HG03469 (cell line): Measurements from ENCODE around the gene KLHDC1.
"Not testable (repeated sequence)": the region's sequence is repeated elsewhere in the genome, so short reads cannot be mapped to it uniquely, and the experiment has no call there.

Experiments
- ATAC-seq: cut with Tn5 transposase; IDR thresholded peaks from one replicate; pipeline ENCODE4 v1.9.1; 2021; ENCODE audit warnings: mild to moderate bottlenecking, moderate library complexity, moderate number of reproducible peaks; ENCODE audit not compliant: unreplicated experiment

Gene KLHDC1

GRCh38 chr14:49692811-49693734 lies at the start of gene KLHDC1:
TSS of gene KLHDC1 (plus strand) at chr14:49693120. CDS start at chr14:49693195, 75 bp downstream.
- peak; percentile 43 for ATAC-seq

DNA sequence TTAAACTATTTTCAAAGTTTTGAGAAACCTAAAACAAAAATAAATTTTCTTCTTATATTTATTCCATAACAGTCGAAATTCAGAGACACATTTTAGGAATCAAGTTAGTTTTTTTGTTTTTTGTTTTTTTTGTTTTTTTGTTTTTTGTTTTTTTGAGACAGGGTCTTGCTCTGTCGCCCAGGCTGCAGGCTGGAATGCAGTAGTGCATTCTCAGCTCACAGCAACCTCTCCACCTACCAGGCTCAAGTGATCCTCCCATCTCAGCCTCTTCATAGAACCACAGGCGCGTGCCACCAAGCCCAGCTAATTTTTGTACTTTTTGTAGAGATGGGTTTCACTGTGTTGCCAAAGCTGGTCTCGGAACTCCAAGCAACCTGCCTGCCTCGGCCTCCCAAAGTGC lies 39.4 kb upstream of the KLHDC1 start:
- no peak for ATAC-seq

GRCh38 chr14:49654511-49654910 lies 38.4 kb upstream of the KLHDC1 start:
- no peak for ATAC-seq

- ATAC-seq, result not testable (repeated sequence)
These were observed 35.4 kb upstream of the KLHDC1 start for GRCh38 chr14:49657500-49657899.

DNA sequence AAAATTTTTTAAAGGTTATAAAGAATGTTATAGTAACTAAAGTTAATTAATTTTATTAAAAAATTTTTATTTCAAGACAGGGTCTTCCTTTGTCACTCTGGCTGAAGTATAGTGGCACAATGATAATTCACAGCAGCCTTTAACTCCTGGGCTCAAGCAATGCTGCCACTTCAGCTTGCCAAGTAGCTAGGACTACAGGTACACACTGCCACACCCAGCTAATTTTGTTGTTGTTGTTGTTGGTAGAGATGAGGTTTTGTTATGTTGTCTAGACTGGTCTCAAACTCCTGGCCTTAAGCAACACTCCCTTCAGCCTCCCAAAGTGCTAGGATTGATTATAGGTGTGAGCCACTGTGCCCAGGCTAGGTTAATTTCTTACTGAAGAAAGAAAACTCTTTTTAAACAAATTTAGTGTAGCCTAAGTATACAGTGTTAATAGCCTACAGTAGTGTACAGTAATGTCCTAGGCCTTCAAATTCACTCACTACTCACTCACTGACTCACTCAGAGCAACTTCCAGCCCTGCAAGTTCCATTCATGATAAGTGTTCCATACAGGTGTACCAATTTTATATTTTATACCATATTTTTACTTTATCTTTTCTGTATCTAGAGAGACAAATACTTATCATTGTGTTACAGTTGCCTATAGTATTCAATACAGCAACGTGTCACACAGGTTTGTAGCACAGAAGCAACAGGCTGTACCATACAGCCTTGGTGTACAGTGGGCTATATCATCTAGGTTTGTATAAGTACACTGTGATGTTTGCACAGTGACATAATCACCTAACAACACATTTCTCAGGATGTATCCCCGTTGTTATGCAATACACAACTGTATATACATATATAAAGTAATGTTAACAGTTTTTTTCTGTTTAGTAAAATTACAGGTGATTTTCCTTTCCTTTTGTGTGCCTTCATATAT lies 33.1 kb upstream of the KLHDC1 start:
- no peak for ATAC-seq

GRCh38 chr14:49670475-49670874 lies 22.4 kb upstream of the KLHDC1 start:
- no peak for ATAC-seq

GRCh38 chr14:49673586-49673985 lies 19.3 kb upstream of the KLHDC1 start:
- no peak for ATAC-seq

- ATAC-seq, result no peak
These were observed 15.3 kb upstream of the KLHDC1 start for GRCh38 chr14:49677643-49678042.

- no peak for ATAC-seq
These were observed 13.6 kb upstream of the KLHDC1 start for GRCh38 chr14:49679271-49679670.

DNA sequence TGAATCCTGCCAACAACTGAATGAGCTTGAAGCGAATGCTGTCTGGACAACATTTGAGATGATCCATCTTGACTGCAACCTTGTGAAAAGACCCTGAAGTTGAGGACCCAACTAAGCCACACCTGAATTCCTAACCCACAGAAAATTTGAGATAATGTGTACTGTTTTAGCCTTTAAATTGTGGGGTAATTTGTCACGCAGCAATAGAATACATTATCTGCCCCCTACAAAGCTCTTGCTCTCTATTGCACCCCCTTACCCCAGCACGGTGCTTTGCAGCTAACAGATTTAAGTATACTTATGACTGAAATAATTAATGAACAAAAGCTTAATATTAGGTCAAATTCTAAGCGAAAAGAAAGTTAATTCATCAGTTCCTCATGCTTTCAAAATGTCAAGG lies 6.5 kb upstream of the KLHDC1 start:
- ATAC-seq, result no peak

GRCh38 chr14:49687942-49688700 lies 4.8 kb upstream of the KLHDC1 start, which contains the start of gene POLE2:
TSS of gene POLE2 (minus strand) at chr14:49688214. CDS start at chr14:49688203, 11 bp downstream.
- peak; percentile 86 for ATAC-seq

- no peak for ATAC-seq
These were observed 4.3 kb upstream of the KLHDC1 start for GRCh38 chr14:49688701-49689030.

DNA sequence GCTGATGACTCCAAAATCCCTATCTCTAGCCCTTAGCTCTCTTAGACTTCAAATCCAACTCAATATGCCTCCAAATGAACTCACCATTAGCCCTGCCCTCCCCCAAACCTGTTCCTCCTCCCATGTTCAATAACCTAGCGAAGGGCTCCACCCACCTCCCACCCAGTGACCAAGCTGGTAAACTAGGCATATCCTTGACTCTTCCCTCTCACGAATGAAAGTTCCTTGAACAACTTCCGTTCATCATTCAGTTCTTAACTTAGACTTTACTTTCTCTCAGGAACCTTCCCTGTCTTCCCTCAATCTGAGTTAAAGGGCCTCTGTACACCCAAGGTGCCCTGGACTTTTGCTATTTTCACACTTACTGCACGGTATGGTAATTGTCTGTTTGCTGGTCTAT lies 1.9 kb upstream of the KLHDC1 start:
- no peak for ATAC-seq

- ATAC-seq, result no peak
These were observed 645 bp upstream of the KLHDC1 start for GRCh38 chr14:49692193-49692757.

DNA sequence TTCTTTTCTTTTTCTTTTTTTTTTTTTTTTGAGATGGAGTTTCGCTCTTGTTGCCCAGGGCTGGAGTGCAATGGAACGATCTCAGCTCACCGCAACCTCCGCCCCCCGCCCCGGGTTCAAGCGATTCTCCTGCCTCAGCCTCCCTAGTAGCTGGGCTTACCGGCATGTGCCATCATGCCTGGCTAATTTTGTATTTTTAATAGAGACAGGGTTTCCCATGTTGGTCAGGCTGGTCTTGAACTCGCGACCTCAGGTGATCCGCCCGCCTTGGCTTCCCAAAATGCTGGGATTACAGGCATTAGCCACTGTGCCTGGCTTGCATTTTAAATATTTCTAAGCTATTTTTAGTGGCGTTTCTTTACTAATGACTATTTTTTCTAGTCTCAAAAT lies 810 bp downstream of the KLHDC1 start:
- ATAC-seq, result not testable (repeated sequence)

DNA sequence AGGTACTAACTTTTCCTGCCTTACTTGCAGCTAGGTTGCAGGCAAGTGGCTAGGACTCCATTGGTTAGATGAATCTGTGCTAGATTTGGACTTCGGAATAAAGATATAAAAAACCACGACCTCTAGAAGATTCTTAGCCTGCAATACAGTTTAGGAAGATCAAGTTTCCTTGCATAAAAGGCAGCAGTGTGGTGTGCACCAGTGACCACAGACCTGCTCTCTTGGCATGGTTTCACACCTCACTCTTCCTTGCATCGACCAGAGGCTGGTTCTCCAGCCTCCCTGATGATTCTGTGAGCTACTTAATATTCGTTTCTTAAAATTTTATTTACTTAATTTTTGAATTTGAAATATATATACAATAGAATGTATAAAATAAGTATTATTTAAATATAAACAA lies 9.8 kb downstream of the KLHDC1 start:
- no peak for ATAC-seq

GRCh38 chr14:49703965-49704364 lies 11.0 kb downstream of the KLHDC1 start:
- no peak for ATAC-seq

- ATAC-seq, result not testable (repeated sequence)
These were observed 11.6 kb downstream of the KLHDC1 start for GRCh38 chr14:49704471-49704870.

GRCh38 chr14:49710993-49711392 lies 18.1 kb downstream of the KLHDC1 start:
- ATAC-seq, result not testable (repeated sequence)

DNA sequence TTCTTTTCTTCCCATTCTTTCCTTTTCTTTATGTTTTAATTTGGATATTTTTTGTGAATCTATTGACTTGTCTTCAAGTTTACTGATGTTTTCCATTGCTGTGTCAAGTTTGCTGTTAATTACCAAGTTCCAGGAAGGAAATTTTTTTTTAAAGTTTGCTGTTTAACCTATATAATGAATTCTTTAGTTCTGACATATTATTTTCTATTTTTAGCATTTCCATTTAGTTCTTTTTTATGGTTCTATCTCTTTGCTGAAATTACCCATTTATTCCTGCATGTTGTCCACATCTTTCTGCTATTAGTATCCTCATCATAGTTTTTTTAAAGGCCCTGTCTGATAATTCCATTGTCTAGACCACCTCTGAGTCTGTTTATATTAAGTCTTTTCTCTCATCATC lies 27.8 kb downstream of the KLHDC1 start:
- ATAC-seq, result no peak
